GM23338 (cell line): ENCODE data around the gene TNFRSF17. TPM values are rescaled to one million over a fixed set of nuclear protein-coding genes. Genes with fewer than 3 reads are reported as not detected.

Experiments used
- ATAC-seq: fragments of 200-7000 bp; cut with Tn5 transposase; 3 replicates; pipeline ENCODE4 v1.9.1; 2020
- DNase-seq: peaks from one replicate; pipeline ENCODE4 v3.0.0-alpha.2; 2015; ENCODE audit warnings: low spot score
- H2AFZ ChIP-seq: fragments of 200-600 bp; sonication (generic); 2 replicates; pipeline ENCODE4 v1.8.0; 2016; ENCODE audit warnings: antibody characterized with exemption, mild to moderate bottlenecking, moderate library complexity
- H3F3A ChIP-seq: fragments of 200-600 bp; sonication (generic); replicated peaks from 2 replicates; pipeline ENCODE4 v1.8.0; 2017; ENCODE audit warnings: antibody characterized with exemption, mixed run types, low read depth
- H3K27ac ChIP-seq: fragments of 200-600 bp; sonication (generic); 2 replicates; pipeline ENCODE4 v1.6.1; 2016; ENCODE audit warnings: low read depth
- H3K27me3 ChIP-seq: fragments of 200-600 bp; sonication (generic); 2 replicates; pipeline ENCODE4 v1.8.0; 2016; ENCODE audit warnings: mild to moderate bottlenecking, mixed run types, moderate library complexity; ENCODE audit not compliant: insufficient read depth
- H3K36me3 ChIP-seq: fragments of 200-600 bp; sonication (generic); 2 replicates; pipeline ENCODE4 v1.8.0; 2016; ENCODE audit warnings: mild to moderate bottlenecking; ENCODE audit not compliant: insufficient read depth
- H3K4me1 ChIP-seq: fragments of 200-600 bp; sonication (generic); 2 replicates; pipeline ENCODE4 v1.8.0; 2016; ENCODE audit warnings: mild to moderate bottlenecking, moderate library complexity; ENCODE audit not compliant: insufficient read depth
- H3K4me2 ChIP-seq: fragments of 200-600 bp; sonication (generic); 2 replicates; pipeline ENCODE4 v1.7.1; 2017; ENCODE audit warnings: mixed run types
- H3K4me3 ChIP-seq: fragments of 200-600 bp; sonication (generic); 2 replicates; pipeline ENCODE4 v1.6.1; 2016; ENCODE audit warnings: mixed run types
- H3K79me2 ChIP-seq: fragments of 200-600 bp; sonication (generic); replicated peaks from 2 replicates; pipeline ENCODE4 v1.8.0; 2017; ENCODE audit warnings: mild to moderate bottlenecking; ENCODE audit not compliant: insufficient read depth
- H3K9me2 ChIP-seq: fragments of 200-600 bp; sonication (generic); 2 replicates; pipeline ENCODE4 v1.8.0; 2017; ENCODE audit not compliant: insufficient read depth
- H4K20me1 ChIP-seq: fragments of 200-600 bp; sonication (generic); replicated peaks from 2 replicates; pipeline ENCODE4 v1.8.0; 2017; ENCODE audit warnings: mild to moderate bottlenecking; ENCODE audit not compliant: insufficient read depth
- H3K27ac Mint-ChIP-seq: 2 replicates; pipeline ENCODE4 v1.8.0; 2020; ENCODE audit warnings: inconsistent platforms, mild to moderate bottlenecking, moderate library complexity, mixed read lengths
- H3K27me3 Mint-ChIP-seq: 3 replicates; pipeline ENCODE4 v1.8.0; 2022; ENCODE audit warnings: low read depth, mild to moderate bottlenecking, moderate library complexity, mixed read lengths, inconsistent platforms; ENCODE audit not compliant: insufficient read depth, poor library complexity
- H3K36me3 Mint-ChIP-seq: 3 replicates; pipeline ENCODE4 v1.8.0; 2021; ENCODE audit warnings: low read depth, mild to moderate bottlenecking, inconsistent platforms, moderate library complexity, mixed read lengths
- H3K4me1 Mint-ChIP-seq: 3 replicates; pipeline ENCODE4 v1.8.0; 2020; ENCODE audit warnings: mild to moderate bottlenecking, inconsistent platforms, mixed read lengths
- H3K4me3 Mint-ChIP-seq: 3 replicates; pipeline ENCODE4 v1.8.0; 2021; ENCODE audit warnings: moderate library complexity, mild to moderate bottlenecking, inconsistent platforms, mixed read lengths
- H3K9me3 Mint-ChIP-seq: 3 replicates; pipeline ENCODE4 v1.8.0; 2020; ENCODE audit warnings: moderate library complexity, mild to moderate bottlenecking, inconsistent platforms, mixed read lengths
- CREB1 ChIP-seq: fragments of 250-450 bp; sonication (Bioruptor Pico); IDR thresholded peaks from 2 replicates; pipeline ENCODE4 v1.5.0; 2020; ENCODE audit warnings: low read depth, mild to moderate bottlenecking, moderate library complexity
- EZH2 ChIP-seq: fragments of 200-600 bp; sonication (generic); IDR thresholded peaks from one replicate; pipeline ENCODE4 v1.8.0; 2017; ENCODE audit warnings: antibody characterized with exemption, mild to moderate bottlenecking, low read depth; ENCODE audit not compliant: unreplicated experiment
- EZH2phosphoT487 ChIP-seq: fragments of 200-600 bp; sonication (generic); IDR thresholded peaks from one replicate; pipeline ENCODE4 v1.8.1; 2018; ENCODE audit warnings: antibody characterized with exemption; ENCODE audit not compliant: unreplicated experiment
- JUNB ChIP-seq: IDR thresholded peaks from one replicate; pipeline ENCODE4 v1.6.1; 2016; ENCODE audit warnings: antibody characterized with exemption; ENCODE audit not compliant: unreplicated experiment
- NANOG ChIP-seq: IDR thresholded peaks from 2 replicates; pipeline ENCODE4 v1.6.1; 2016; ENCODE audit warnings: antibody characterized with exemption, borderline replicate concordance
- POLR2AphosphoS5 ChIP-seq: IDR thresholded peaks from 2 replicates; pipeline ENCODE4 v1.6.1; 2016; ENCODE audit warnings: antibody characterized with exemption, low read depth
- STAT1 ChIP-seq: IDR thresholded peaks from one replicate; pipeline ENCODE4 v1.6.1; 2016; ENCODE audit warnings: antibody characterized with exemption; ENCODE audit not compliant: unreplicated experiment
- ZNF114 ChIP-seq: fragments of 250-450 bp; sonication (Bioruptor Pico); IDR thresholded peaks from 2 replicates; pipeline ENCODE4 v1.5.0; 2020; ENCODE audit warnings: mild to moderate bottlenecking, moderate library complexity
- ZNF331 ChIP-seq: fragments of 250-450 bp; sonication (Bioruptor Pico); IDR thresholded peaks from 2 replicates; pipeline ENCODE4 v1.5.0; 2020; ENCODE audit warnings: low read depth, mild to moderate bottlenecking, moderate library complexity
- polyA plus RNA-seq: library from polyadenylated mRNA; unstranded; fragments of >200 nt; fragmentation: Nextera tagmentation; extraction: Ambion mirVana; gene quantifications from 2 replicates; pipeline ENCODE4 v1.2.1, GENCODE V29; 2016
- total RNA-seq: library from RNA; depleted of rRNA; stranded (reverse); fragments of >200 nt; shearing (Covaris generic); gene quantifications from 2 replicates; pipeline ENCODE4 v1.2.3, GENCODE V29; 2014
- TF ChIP-seq, protein P1 (sequence below): IDR thresholded peaks from 2 replicates; pipeline ENCODE4 v1.6.1; 2016; ENCODE audit warnings: antibody characterized with exemption
- TF ChIP-seq, protein P2 (sequence below): IDR thresholded peaks from one replicate; pipeline ENCODE4 v1.6.1; 2018; ENCODE audit warnings: antibody characterized with exemption; ENCODE audit not compliant: unreplicated experiment
- TF ChIP-seq, protein P3 (sequence below): fragments of 250-450 bp; sonication (Bioruptor Pico); IDR thresholded peaks from 2 replicates; pipeline ENCODE4 v1.5.0; 2020; ENCODE audit warnings: mild to moderate bottlenecking, moderate library complexity
- TF ChIP-seq, protein P4 (sequence below), 2 experiments: fragments of 200-600 bp in 1 of 2; sonication (generic) in 1 of 2; conservative IDR thresholded peaks; 2 replicates each; pipeline versions ENCODE4 v1.5.1 to v1.6.1; 2016 to 2017; ENCODE audit warnings: antibody characterized with exemption in 2 of 2, low read depth in 2 of 2, mild to moderate bottlenecking in 2 of 2, moderate library complexity in 1 of 2

Gene TNFRSF17
- total and polyA plus RNA-seq, 2 experiments from 2014 or later = not detected

DNA sequence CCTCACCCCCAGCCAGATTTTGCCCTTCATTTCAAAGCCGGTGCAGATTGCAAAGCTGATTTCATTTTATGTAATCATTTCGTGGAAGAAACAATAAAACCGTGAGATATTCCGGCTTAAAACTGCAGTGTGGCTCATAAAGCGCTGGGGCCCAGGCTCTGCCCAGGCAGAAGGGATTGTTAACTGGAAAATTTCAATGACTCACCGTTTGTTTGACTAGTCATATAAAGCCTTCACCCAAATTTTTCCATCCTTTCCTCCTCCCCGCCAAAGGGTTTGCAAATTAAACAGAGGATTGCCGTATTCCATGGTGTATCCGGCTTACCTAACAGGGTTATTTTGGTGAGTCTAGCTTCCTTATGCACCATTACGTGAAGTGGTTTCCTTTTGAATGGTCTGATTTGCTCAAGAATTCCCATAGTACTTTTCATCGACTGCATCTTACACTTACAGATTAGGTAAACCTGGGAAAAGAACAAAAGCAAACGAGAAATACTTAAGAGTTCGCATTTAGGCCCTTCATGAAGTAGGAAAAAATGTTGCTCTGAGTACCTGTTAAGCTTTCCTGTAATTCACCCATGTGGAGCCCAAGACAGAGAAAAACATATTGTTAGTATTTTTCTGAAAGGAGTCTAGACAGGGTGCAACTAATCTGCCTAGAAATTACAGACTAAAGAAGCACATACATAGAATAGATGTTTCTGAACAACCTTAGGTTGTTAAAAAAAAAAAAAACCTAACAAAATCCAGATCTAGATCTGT, 48.3 kb upstream of the TNFRSF17 start:
- TF ChIP-seq ZNF114 (CRISPR knock-in tag) = no peak
- TF ChIP-seq, protein P1, sequence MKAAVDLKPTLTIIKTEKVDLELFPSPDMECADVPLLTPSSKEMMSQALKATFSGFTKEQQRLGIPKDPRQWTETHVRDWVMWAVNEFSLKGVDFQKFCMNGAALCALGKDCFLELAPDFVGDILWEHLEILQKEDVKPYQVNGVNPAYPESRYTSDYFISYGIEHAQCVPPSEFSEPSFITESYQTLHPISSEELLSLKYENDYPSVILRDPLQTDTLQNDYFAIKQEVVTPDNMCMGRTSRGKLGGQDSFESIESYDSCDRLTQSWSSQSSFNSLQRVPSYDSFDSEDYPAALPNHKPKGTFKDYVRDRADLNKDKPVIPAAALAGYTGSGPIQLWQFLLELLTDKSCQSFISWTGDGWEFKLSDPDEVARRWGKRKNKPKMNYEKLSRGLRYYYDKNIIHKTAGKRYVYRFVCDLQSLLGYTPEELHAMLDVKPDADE = no peak
- no peak for TF ChIP-seq EZH2phosphoT487
- TF ChIP-seq JUNB = no peak
- TF ChIP-seq CREB1 (CRISPR knock-in tag) = no peak
- TF ChIP-seq, protein P2, sequence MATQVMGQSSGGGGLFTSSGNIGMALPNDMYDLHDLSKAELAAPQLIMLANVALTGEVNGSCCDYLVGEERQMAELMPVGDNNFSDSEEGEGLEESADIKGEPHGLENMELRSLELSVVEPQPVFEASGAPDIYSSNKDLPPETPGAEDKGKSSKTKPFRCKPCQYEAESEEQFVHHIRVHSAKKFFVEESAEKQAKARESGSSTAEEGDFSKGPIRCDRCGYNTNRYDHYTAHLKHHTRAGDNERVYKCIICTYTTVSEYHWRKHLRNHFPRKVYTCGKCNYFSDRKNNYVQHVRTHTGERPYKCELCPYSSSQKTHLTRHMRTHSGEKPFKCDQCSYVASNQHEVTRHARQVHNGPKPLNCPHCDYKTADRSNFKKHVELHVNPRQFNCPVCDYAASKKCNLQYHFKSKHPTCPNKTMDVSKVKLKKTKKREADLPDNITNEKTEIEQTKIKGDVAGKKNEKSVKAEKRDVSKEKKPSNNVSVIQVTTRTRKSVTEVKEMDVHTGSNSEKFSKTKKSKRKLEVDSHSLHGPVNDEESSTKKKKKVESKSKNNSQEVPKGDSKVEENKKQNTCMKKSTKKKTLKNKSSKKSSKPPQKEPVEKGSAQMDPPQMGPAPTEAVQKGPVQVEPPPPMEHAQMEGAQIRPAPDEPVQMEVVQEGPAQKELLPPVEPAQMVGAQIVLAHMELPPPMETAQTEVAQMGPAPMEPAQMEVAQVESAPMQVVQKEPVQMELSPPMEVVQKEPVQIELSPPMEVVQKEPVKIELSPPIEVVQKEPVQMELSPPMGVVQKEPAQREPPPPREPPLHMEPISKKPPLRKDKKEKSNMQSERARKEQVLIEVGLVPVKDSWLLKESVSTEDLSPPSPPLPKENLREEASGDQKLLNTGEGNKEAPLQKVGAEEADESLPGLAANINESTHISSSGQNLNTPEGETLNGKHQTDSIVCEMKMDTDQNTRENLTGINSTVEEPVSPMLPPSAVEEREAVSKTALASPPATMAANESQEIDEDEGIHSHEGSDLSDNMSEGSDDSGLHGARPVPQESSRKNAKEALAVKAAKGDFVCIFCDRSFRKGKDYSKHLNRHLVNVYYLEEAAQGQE = no peak
- TF ChIP-seq ZNF331 (CRISPR knock-in tag) = no peak
- TF ChIP-seq NANOG = no peak
- TF ChIP-seq EZH2 = no peak
- no peak for TF ChIP-seq STAT1
- TF ChIP-seq, protein P3, sequence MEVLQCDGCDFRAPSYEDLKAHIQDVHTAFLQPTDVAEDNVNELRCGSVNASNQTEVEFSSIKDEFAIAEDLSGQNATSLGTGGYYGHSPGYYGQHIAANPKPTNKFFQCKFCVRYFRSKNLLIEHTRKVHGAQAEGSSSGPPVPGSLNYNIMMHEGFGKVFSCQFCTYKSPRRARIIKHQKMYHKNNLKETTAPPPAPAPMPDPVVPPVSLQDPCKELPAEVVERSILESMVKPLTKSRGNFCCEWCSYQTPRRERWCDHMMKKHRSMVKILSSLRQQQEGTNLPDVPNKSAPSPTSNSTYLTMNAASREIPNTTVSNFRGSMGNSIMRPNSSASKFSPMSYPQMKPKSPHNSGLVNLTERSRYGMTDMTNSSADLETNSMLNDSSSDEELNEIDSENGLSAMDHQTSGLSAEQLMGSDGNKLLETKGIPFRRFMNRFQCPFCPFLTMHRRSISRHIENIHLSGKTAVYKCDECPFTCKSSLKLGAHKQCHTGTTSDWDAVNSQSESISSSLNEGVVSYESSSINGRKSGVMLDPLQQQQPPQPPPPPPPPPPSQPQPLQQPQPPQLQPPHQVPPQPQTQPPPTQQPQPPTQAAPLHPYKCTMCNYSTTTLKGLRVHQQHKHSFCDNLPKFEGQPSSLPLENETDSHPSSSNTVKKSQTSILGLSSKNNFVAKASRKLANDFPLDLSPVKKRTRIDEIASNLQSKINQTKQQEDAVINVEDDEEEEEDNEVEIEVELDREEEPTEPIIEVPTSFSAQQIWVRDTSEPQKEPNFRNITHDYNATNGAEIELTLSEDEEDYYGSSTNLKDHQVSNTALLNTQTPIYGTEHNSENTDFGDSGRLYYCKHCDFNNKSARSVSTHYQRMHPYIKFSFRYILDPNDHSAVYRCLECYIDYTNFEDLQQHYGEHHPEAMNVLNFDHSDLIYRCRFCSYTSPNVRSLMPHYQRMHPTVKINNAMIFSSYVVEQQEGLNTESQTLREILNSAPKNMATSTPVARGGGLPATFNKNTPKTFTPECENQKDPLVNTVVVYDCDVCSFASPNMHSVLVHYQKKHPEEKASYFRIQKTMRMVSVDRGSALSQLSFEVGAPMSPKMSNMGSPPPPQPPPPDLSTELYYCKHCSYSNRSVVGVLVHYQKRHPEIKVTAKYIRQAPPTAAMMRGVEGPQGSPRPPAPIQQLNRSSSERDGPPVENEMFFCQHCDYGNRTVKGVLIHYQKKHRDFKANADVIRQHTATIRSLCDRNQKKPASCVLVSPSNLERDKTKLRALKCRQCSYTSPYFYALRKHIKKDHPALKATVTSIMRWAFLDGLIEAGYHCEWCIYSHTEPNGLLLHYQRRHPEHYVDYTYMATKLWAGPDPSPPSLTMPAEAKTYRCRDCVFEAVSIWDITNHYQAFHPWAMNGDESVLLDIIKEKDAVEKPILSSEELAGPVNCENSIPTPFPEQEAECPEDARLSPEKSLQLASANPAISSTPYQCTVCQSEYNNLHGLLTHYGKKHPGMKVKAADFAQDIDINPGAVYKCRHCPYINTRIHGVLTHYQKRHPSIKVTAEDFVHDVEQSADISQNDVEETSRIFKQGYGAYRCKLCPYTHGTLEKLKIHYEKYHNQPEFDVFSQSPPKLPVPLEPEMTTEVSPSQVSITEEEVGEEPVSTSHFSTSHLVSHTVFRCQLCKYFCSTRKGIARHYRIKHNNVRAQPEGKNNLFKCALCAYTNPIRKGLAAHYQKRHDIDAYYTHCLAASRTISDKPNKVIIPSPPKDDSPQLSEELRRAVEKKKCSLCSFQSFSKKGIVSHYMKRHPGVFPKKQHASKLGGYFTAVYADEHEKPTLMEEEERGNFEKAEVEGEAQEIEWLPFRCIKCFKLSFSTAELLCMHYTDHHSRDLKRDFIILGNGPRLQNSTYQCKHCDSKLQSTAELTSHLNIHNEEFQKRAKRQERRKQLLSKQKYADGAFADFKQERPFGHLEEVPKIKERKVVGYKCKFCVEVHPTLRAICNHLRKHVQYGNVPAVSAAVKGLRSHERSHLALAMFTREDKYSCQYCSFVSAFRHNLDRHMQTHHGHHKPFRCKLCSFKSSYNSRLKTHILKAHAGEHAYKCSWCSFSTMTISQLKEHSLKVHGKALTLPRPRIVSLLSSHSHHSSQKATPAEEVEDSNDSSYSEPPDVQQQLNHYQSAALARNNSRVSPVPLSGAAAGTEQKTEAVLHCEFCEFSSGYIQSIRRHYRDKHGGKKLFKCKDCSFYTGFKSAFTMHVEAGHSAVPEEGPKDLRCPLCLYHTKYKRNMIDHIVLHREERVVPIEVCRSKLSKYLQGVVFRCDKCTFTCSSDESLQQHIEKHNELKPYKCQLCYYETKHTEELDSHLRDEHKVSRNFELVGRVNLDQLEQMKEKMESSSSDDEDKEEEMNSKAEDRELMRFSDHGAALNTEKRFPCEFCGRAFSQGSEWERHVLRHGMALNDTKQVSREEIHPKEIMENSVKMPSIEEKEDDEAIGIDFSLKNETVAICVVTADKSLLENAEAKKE = no peak
- no peak for TF ChIP-seq POLR2AphosphoS5
- TF ChIP-seq, protein P4, sequence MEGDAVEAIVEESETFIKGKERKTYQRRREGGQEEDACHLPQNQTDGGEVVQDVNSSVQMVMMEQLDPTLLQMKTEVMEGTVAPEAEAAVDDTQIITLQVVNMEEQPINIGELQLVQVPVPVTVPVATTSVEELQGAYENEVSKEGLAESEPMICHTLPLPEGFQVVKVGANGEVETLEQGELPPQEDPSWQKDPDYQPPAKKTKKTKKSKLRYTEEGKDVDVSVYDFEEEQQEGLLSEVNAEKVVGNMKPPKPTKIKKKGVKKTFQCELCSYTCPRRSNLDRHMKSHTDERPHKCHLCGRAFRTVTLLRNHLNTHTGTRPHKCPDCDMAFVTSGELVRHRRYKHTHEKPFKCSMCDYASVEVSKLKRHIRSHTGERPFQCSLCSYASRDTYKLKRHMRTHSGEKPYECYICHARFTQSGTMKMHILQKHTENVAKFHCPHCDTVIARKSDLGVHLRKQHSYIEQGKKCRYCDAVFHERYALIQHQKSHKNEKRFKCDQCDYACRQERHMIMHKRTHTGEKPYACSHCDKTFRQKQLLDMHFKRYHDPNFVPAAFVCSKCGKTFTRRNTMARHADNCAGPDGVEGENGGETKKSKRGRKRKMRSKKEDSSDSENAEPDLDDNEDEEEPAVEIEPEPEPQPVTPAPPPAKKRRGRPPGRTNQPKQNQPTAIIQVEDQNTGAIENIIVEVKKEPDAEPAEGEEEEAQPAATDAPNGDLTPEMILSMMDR (conservative IDR thresholded peaks at IDR 0.05; ENCODE audit: low read depth in 2 of 2) = no peak
- H3K36me3 ChIP-seq = no peaks in the 10 kb centered on the region
- peak overlapping the region; percentile 84 for H2AFZ ChIP-seq
- H3K4me1 Mint-ChIP-seq = peaks cover 25% of the 10 kb centered on the region
- H3K27me3 Mint-ChIP-seq = peaks cover 9% of the 10 kb centered on the region
- H3K27ac Mint-ChIP-seq = peak overlapping the region; percentile 77
- no peaks in the 10 kb centered on the region for H3K9me2 ChIP-seq
- H3K4me1 ChIP-seq = peaks cover 25% of the 10 kb centered on the region
- H3K9me3 Mint-ChIP-seq = no peaks in the 10 kb centered on the region
- peaks cover 8% of the 10 kb centered on the region; the same call in 1 of the 3 replicates for H3K36me3 Mint-ChIP-seq
- H3K4me3 Mint-ChIP-seq = peak overlapping the region; percentile 85
- peaks cover 32% of the 10 kb centered on the region for H3K79me2 ChIP-seq
- H3F3A ChIP-seq = peaks cover 8% of the 10 kb centered on the region; the same call in 1 of the 2 replicates
- peak overlapping the region; percentile 16; the same call in 1 of the 2 replicates for H3K27ac ChIP-seq
- H4K20me1 ChIP-seq = peaks cover 29% of the 10 kb centered on the region
- DNase-seq = no peak
- no peak for ATAC-seq
- peak overlapping the region; percentile 40 for H3K4me3 ChIP-seq
- no peaks in the 10 kb centered on the region for H3K27me3 ChIP-seq
- H3K4me2 ChIP-seq = peak overlapping the region; percentile 66
